ENCODE data around the gene ERICH2.

- TF ChIP-seq CTCF (IDR thresholded peaks at IDR 0.05): no peak
- no peak for TF ChIP-seq POLR2A (IDR thresholded peaks at IDR 0.05)
Measured at GRCh38 chr2:170840717-170841210, 70.6 kb downstream of the ERICH2 start.
